ENCODE data around the gene TUBA3D.
"Not testable (repeated sequence)": the region's sequence is repeated elsewhere in the genome, so short reads cannot be mapped to it uniquely, and the experiment has no call there.

Gene TUBA3D

GRCh38 chr2:131483981-131484820, 8.3 kb downstream of the TUBA3D start:
- DNase-seq: not testable (repeated sequence)

DNA sequence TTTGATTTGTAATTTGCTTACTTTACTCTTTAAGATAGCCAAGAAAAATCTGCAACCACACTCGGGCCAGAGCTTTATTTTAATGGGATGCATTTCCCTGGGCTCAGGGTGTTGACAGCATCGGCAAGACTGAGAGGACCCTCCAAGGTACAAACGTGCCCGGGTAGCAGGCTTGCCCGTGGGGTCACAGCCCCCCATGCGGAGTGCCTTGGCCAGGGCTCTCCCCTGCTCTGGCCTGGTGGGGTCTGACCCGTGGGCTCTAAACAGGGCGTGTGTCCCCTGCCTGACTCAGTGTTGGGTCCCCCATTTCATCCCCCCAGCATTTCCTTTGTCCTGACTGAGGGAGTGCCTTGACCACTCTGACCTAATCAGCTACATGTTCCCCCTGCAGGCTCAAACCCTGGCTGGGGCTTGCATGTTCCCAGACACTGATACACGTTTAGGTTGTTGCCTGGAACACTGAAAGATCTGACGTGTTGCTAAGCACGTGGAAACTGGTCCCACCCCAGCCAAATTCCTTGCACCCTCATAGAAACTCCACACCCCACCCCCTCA, 9.1 kb downstream of the TUBA3D start:
- DNase-seq: not testable (repeated sequence)

GRCh38 chr2:131486201-131486902, 10.4 kb downstream of the TUBA3D start:
- DNase-seq: not testable (repeated sequence)

DNA sequence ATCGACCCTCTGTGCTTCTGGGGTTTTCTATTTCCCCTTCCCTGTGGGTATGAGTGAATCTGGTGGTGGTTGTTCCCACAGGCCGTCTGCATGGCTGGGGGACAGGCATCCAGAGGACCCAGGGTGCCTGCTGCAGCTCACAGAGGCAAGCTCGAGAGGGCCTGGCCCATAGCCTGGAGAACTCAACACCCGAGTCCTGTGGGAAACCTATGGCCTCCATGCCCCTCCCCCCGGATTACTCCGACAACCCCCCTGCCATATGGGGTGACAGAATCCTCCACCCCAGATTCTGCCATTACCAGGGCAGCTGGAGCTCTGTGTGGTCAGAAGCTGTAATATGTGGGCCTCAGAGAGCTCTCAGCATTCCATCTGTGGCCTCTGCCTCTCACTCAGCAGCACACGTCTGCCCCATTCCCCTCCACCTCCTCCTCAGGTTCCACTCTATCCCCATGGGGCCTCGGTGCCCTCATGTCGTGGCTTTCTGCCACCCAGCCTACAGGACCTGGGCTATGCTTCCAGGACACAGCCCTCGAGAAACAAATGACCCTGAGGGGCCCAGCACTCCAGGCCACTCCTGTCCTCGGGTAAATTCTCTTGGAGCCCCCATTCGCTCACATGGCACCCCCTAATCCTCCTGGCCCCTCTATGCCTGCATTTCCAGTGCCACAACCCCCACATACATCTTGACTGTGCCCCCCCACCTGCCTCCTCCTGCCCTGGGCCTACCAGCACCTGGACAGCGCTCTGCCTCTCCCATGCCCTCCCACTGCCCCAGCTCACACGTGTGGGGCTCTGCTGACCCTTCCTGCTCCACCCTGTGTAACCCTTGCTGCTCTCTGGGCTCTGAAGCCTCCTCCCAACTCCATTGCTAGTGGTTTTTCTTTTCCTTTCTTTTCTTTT, 12.6 kb downstream of the TUBA3D start:
- no peak for DNase-seq

DNA sequence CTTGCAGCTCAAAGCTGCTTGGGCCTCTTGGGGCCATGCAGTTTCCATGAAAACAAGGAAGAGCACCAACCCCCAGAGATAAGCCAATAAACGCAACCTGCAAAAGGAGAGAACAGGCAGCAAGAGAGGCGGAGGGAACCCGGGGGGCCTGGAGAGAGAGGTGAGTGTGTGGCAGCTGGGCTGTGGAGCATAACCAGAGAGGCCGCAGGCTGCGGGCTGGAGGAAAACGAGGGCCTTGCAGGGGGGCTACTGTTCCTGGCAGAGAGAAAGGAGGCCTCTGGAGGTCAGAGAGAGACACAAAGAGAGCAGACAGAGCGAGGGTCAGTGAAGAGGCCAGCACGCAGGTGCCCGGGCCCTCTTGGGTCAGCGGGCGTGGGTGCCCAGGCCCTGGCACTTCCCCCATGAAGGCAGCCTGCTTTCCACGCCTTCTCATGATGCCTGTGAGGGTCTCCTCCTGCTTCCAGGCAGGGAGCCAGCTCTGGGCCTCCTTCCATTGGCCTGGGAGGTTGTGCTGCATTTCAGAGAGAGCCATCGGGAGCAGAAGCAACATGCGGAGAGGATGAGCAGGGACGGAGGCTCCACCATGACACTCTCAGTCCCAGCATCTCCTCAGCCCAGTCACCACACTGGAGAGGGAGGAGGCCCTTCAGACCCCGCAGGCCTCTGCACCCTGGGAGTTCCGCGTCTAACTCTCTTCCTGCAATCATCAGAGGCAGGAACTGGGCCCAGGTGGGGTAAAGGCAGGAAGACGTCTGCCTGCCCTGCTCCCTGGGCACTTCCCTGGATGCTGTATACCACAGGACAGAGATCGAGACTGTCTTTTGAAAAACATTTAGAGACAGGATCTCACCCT, 14.9 kb downstream of the TUBA3D start:
- peak in 16 of 56 donors; percentile 4 to 42 (median 18) for DNase-seq

DNA sequence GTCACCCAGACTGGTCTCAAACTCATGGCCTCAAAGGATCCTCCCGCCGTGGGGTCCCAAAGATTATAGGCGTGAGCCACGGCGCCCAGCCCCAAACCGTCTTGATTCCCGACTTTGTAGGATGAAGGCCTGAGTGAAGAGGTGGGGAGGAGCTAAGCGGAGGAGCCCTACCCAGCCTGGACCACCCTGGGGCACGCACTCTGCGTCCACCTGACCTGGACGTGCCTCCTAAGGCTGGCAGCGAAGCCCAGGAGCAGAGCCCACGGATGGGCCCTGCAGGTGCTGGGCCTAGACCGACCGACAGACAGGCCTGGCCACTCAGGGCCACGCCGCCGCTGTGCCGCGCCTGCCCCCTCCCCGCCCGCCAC, 15.5 kb downstream of the TUBA3D start:
- peak in 6 of 56 donors; percentile 3 to 35 (median 16) for DNase-seq

DNA sequence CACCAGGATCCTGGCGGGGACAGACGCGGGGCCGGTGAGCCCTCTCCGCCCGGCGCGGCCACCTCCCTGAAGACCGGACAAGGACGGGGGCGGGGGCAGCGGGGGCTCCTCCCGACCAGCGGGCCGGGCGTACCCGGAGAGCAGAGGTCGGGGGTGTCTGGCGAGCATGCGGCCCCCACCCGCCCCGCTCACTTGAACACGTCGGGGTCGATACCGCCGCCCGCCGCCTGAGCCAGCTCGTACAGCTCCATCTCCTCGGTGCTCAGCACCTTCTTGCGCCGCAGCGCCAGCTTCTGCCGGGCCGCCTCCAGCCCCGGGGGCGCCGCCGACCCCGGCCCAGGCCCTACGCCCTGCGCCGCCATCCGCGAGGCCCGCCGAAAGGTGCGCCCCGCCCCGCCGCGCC, 16.1 kb downstream of the TUBA3D start, which contains the start of gene MZT2A:
TSS of gene MZT2A (minus strand) at position 383 of the 403 bp plus-strand sequence. CDS start at position 362, 21 bp downstream.
- DNase-seq: peak in 7 of 56 donors; percentile 12 to 64 (median 49)

DNA sequence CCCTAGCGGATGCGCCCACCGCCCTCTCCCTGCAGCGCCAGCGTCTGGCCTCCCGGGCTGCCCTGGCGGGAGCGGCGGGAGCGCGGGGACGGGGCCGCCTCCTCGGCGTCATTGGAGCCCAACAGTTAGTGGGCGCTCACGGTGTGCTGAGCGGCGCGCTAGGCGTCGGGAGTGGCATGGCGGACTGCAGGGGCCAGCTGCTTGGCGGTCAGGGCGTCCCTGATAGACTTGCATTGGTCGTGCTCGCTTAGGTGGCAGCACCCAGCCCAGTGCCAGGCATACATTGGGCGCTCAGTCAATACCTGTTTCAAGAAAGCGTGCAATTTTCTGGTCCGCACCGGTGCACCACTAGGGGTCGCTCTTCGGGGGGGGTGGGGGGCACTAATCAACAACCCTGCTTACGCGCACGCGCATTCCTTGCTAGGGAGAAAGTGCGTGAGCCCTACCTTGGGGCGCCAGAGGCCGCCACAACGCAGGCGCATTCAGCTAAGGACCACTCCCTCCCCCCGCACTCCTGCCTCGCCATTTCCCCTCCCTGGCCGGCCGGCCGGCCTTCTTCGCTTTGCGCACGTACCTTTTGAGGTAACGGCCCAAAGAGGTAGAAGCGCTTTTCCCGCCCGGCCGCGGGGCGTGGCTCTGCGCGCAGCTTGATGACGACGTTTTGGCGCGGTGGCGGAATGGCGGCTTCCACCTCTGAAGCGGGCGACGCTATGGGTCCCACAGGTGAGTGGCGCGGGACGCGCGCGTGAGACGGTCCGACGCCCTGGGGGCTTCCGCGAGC, 16.7 kb downstream of the TUBA3D start:
- DNase-seq: peak; percentile 17 to 96 (median 81)

GRCh38 chr2:131493199-131493968, 17.5 kb downstream of the TUBA3D start:
- peak in 2 of 56 donors; percentile 37 to 58 for DNase-seq

- not testable (repeated sequence) for DNase-seq
These were observed 19.6 kb downstream of the TUBA3D start for GRCh38 chr2:131495506-131495905.

GRCh38 chr2:131498321-131498973, 22.5 kb downstream of the TUBA3D start:
- DNase-seq: not testable (repeated sequence)

- not testable (repeated sequence) for DNase-seq
These were observed 27.7 kb downstream of the TUBA3D start for GRCh38 chr2:131503587-131503986.

DNA sequence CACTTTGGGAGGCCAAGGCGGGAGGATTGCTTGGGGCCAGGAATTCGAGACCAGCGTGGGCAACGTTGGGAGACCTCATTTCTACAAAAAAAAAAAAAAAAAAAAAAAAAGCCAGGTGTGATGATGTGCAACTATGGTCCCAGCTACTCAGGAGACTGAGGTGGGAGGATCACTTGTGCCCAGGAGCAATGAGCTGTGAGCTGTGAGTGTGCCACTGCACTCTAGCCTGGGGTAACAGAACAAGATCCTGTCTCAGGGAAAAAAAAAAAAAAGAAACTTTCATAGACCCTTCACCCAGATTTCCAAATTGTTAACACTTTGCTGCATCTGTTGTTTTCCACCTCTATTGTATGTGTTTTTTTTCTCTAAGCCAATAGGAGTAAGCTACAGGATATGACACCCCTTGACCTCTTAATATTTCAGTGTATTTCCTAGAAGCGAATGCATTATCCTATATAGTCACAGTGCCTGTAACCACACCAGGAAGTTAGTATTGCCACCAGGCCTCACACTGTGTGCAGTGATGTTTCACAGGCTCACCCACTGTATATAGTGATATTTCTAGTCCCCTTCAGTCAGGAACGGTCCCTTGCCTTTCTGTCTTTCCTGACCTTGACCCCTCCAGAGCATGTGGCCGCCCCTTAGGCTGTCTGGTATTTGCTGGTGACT, 28.3 kb downstream of the TUBA3D start:
- not testable (repeated sequence) for DNase-seq

GRCh38 chr2:131509615-131510014, 33.7 kb downstream of the TUBA3D start:
- no peak for DNase-seq

GRCh38 chr2:131511291-131511968, 35.5 kb downstream of the TUBA3D start:
- not testable (repeated sequence) for DNase-seq
